ENCODE measurements around the gene SNX13. TPM values are rescaled to one million over a fixed set of nuclear protein-coding genes. Genes with fewer than 3 reads are reported as not detected.

Gene SNX13
- total and polyA plus RNA-seq, 9 of the 15 experiments (the other 6 are each of a cell fraction or from before 2014, with no cell fraction given): 5.6 to 33.2 (median 25.4) TPM

- TF ChIP-seq CREB3L1 (IDR thresholded peaks at IDR 0.05; ENCODE audit: borderline replicate concordance, low read depth) (no peak), NCOA2 (IDR thresholded peaks at IDR 0.05; ENCODE audit: partially characterized antibody in 2 of 2) (no peak), ZNF778 (CRISPR knock-in tag; IDR thresholded peaks at IDR 0.05) (no peak), ZNF76 (CRISPR knock-in tag; IDR thresholded peaks at IDR 0.05; ENCODE audit: borderline replicate concordance) (no peak), ZKSCAN8 (CRISPR knock-in tag; IDR thresholded peaks at IDR 0.05) (no peak), COPS2 (conservative IDR thresholded peaks at IDR 0.05) (no peak)
These were observed 27.6 kb downstream of the SNX13 start (continued) for GRCh38 chr7:17912536-17913235.

- H3K4me3 ChIP-seq: no peak overlapping the region
- no peaks in the 10 kb centered on the region for H3K9me1 ChIP-seq (ENCODE audit: control insufficient read depth, insufficient read depth, low read length)
- no peak overlapping the region for H3K4me2 ChIP-seq (ENCODE audit: insufficient read depth, low read length)
- no peak for DNase-seq (ENCODE audit: extremely low read depth in 1 of 4, low spot score in 3 of 4)
- no peak overlapping the region for H2AFZ ChIP-seq (ENCODE audit: low read depth, low read length)
- H3K9ac ChIP-seq (ENCODE audit: insufficient read depth in 1 of 2, low read depth in 2 of 2, low read length in 2 of 2): no peak overlapping the region
- WGBS (ENCODE audit: insufficient coverage, low coverage, missing lambda C conversion rate): 91% methylated on average over 1 of the region's 1 CpG
- FAIRE-seq: no peak
- no peaks in the 10 kb centered on the region for H3K27me3 ChIP-seq (ENCODE audit: control insufficient read depth in 2 of 2, insufficient read depth in 2 of 2, low read length in 2 of 2)
- ChIA-PET POLR2A (no interaction called here), CTCF (ENCODE audit: low intra/inter-chr PET ratio) (no interaction called here)
- no TSS peak for BruUV-seq (replicated peaks)
- ATAC-seq: peak; percentile 40; the same call in 2 of the 3 replicates
- H3K27ac ChIP-seq (ENCODE audit: extremely low read depth, low read depth, low read length): no peak overlapping the region
- intact Hi-C loops (cut with micrococcal nuclease) (no loop called here), in situ Hi-C loops (cut with MboI) (no loop called here)
- H4K20me1 ChIP-seq (replicated peaks; ENCODE audit: control insufficient read depth, insufficient read depth, low read length): no peaks in the 10 kb centered on the region; the same call in 1 of the 2 replicates
- H3K9me3 ChIP-seq (replicated peaks; ENCODE audit: control insufficient read depth, insufficient read depth, low read depth, low read length): peaks cover 2% of the 10 kb centered on the region; the same call in 1 of the 2 replicates
- peaks cover 85% of the 10 kb centered on the region for H3K79me2 ChIP-seq (ENCODE audit: control insufficient read depth, insufficient read depth, low read length)
- no peaks in the 10 kb centered on the region for H3K4me1 ChIP-seq (replicated peaks in 1 of 2; ENCODE audit: control insufficient read depth in 2 of 2, insufficient read depth in 2 of 2, low read length in 2 of 2)
- no peaks in the 10 kb centered on the region; the same call in 2 of the 3 replicates for H3K36me3 ChIP-seq (ENCODE audit: control insufficient read depth, insufficient read depth, low read length)
- TF ChIP-seq NCOA1 (IDR thresholded peaks at IDR 0.05; ENCODE audit: low read depth) (no peak), KDM5B (IDR thresholded peaks at IDR 0.05; ENCODE audit: insufficient replicate concordance, low read depth, low read length) (no peak), HNRNPLL (IDR thresholded peaks at IDR 0.05; ENCODE audit: low read depth, low read length, poor library complexity, severe bottlenecking) (no peak), E2F3 (CRISPR knock-in tag; IDR thresholded peaks at IDR 0.05) (no peak), TEAD4 (IDR thresholded peaks at IDR 0.05; ENCODE audit: low read length) (no peak), TEAD4 (CRISPR knock-in tag; IDR thresholded peaks at IDR 0.05; ENCODE audit: borderline replicate concordance) (no peak), USF2 (CRISPR knock-in tag; IDR thresholded peaks at IDR 0.05) (no peak), ZBTB11 (CRISPR knock-in tag; IDR thresholded peaks at IDR 0.05) (no peak)
These were observed 28.2 kb downstream of the SNX13 start for GRCh38 chr7:17912050-17912449.

Measured in K562 (cell line).